Measurements from ENCODE around the gene SPRR2A. TPM values are rescaled to one million over a fixed set of nuclear protein-coding genes. Genes with fewer than 3 reads are reported as not detected.
"Not testable (repeated sequence)": the region's sequence is repeated elsewhere in the genome, so short reads cannot be mapped to it uniquely, and the experiment has no call there.

The SPRR2A gene
- total RNA-seq, 1 experiment from 2014 or later = not detected

GRCh38 chr1:153024413-153024812 lies 32.9 kb downstream of the SPRR2A start:
- no peaks in the 10 kb centered on the region for H3K36me3 Mint-ChIP-seq (ENCODE audit: insufficient read depth, unreplicated experiment)
- H3K27me3 Mint-ChIP-seq (ENCODE audit: unreplicated experiment) = peaks cover 6% of the 10 kb centered on the region
- TF ChIP-seq CTCF (IDR thresholded peaks at IDR 0.05; ENCODE audit: unreplicated experiment) = no peak
- H3K27ac Mint-ChIP-seq (ENCODE audit: unreplicated experiment) = no peak overlapping the region
- H3K9me3 Mint-ChIP-seq (ENCODE audit: low read depth, unreplicated experiment) = peaks cover 2% of the 10 kb centered on the region
- no peak for DNase-seq
- H3K4me1 Mint-ChIP-seq (ENCODE audit: low read depth, unreplicated experiment) = no peaks in the 10 kb centered on the region
- intact Hi-C loops (cut with micrococcal nuclease; ENCODE audit: unreplicated experiment) = no loop called here
- CTCF ChIA-PET = no interaction called here
- no peak overlapping the region for H3K4me3 Mint-ChIP-seq (ENCODE audit: low read depth, unreplicated experiment)
- BruUV-seq (replicated peaks) = no TSS peak

- H3K9me3 Mint-ChIP-seq (ENCODE audit: low read depth, unreplicated experiment) = peaks cover 3% of the 10 kb centered on the region
- H3K27me3 Mint-ChIP-seq (ENCODE audit: unreplicated experiment) = peaks cover 12% of the 10 kb centered on the region
- TF ChIP-seq CTCF (IDR thresholded peaks at IDR 0.05; ENCODE audit: unreplicated experiment) = no peak
- CTCF ChIA-PET = no interaction called here
- intact Hi-C loops (cut with micrococcal nuclease; ENCODE audit: unreplicated experiment) = no loop called here
- no peaks in the 10 kb centered on the region for H3K36me3 Mint-ChIP-seq (ENCODE audit: insufficient read depth, unreplicated experiment)
- BruUV-seq (replicated peaks) = no TSS peak
- no peak overlapping the region for H3K4me3 Mint-ChIP-seq (ENCODE audit: low read depth, unreplicated experiment)
- no peak for DNase-seq
- no peak overlapping the region for H3K27ac Mint-ChIP-seq (ENCODE audit: unreplicated experiment)
- no peaks in the 10 kb centered on the region for H3K4me1 Mint-ChIP-seq (ENCODE audit: low read depth, unreplicated experiment)
Observed at GRCh38 chr1:153023109-153023508, 34.2 kb downstream of the SPRR2A start.

- CTCF ChIA-PET = interaction anchor here (1.5 kb wide), 1 partner anchor 10 kb away, joined by 3 read pairs; no protein-coding TSS in a partner anchor
- peaks cover 12% of the 10 kb centered on the region for H3K27me3 Mint-ChIP-seq (ENCODE audit: unreplicated experiment)
- H3K4me3 Mint-ChIP-seq (ENCODE audit: low read depth, unreplicated experiment); H3K4me1 Mint-ChIP-seq (ENCODE audit: low read depth, unreplicated experiment); H3K36me3 Mint-ChIP-seq (ENCODE audit: insufficient read depth, unreplicated experiment); intact Hi-C loops (cut with micrococcal nuclease; ENCODE audit: unreplicated experiment); DNase-seq; H3K9me3 Mint-ChIP-seq (ENCODE audit: low read depth, unreplicated experiment); BruUV-seq (replicated peaks); H3K27ac Mint-ChIP-seq (ENCODE audit: unreplicated experiment): not testable (repeated sequence)
Observed at GRCh38 chr1:153022340-153022739, 35.0 kb downstream of the SPRR2A start.

- not testable (repeated sequence) for H3K27ac Mint-ChIP-seq (ENCODE audit: unreplicated experiment)
Observed at GRCh38 chr1:153021829-153022228, 35.5 kb downstream of the SPRR2A start.

GRCh38 chr1:153011235-153011758 lies 46.0 kb downstream of the SPRR2A start:
- CTCF ChIA-PET; H3K27ac Mint-ChIP-seq (ENCODE audit: unreplicated experiment); H3K27me3 Mint-ChIP-seq (ENCODE audit: unreplicated experiment); H3K4me3 Mint-ChIP-seq (ENCODE audit: low read depth, unreplicated experiment); BruUV-seq (replicated peaks); DNase-seq; H3K4me1 Mint-ChIP-seq (ENCODE audit: low read depth, unreplicated experiment); intact Hi-C loops (cut with micrococcal nuclease; ENCODE audit: unreplicated experiment); H3K36me3 Mint-ChIP-seq (ENCODE audit: insufficient read depth, unreplicated experiment); H3K9me3 Mint-ChIP-seq (ENCODE audit: low read depth, unreplicated experiment): not testable (repeated sequence)

More at GRCh38 chr1:153021829-153022228, 35.5 kb downstream of the SPRR2A start:
- CTCF ChIA-PET = interaction anchor here (1.5 kb wide), 1 partner anchor 11 kb away, joined by 3 read pairs; no protein-coding TSS in a partner anchor
- H3K36me3 Mint-ChIP-seq (ENCODE audit: insufficient read depth, unreplicated experiment); H3K9me3 Mint-ChIP-seq (ENCODE audit: low read depth, unreplicated experiment); BruUV-seq (replicated peaks); H3K4me1 Mint-ChIP-seq (ENCODE audit: low read depth, unreplicated experiment); DNase-seq; intact Hi-C loops (cut with micrococcal nuclease; ENCODE audit: unreplicated experiment); H3K4me3 Mint-ChIP-seq (ENCODE audit: low read depth, unreplicated experiment): not testable (repeated sequence)
- H3K27me3 Mint-ChIP-seq (ENCODE audit: unreplicated experiment) = peaks cover 12% of the 10 kb centered on the region

Other genes with a start within 250 kb of the SPRR2A start
- not detected in 2 replicates for gene LCE1B, start 245.5 kb downstream of the SPRR2A start, total RNA-seq (2022)
- not detected in 2 replicates for gene LCE1A, start 230.0 kb downstream of the SPRR2A start, total RNA-seq (2022)
- gene LCE6A, start 214.7 kb downstream of the SPRR2A start, total RNA-seq (2022) = not detected in 2 replicates
- not detected in 2 replicates for gene LCE7A, start 197.5 kb downstream of the SPRR2A start, total RNA-seq (2022)
- gene SMCP, start 179.2 kb downstream of the SPRR2A start, total RNA-seq (2022) = not detected in 2 replicates
- gene IVL, start 149.0 kb downstream of the SPRR2A start, total RNA-seq (2022) = 1.1 and 1.9 TPM in 2 replicates
- not detected in 2 replicates for gene SPRR5, start 110.3 kb downstream of the SPRR2A start, total RNA-seq (2022)
- gene SPRR4, start 86.9 kb downstream of the SPRR2A start, total RNA-seq (2022) = not detected in 2 replicates
- gene SPRR1A, start 73.4 kb downstream of the SPRR2A start, total RNA-seq (2022) = not detected in 2 replicates
- 6.2 and 26.7 TPM in 2 replicates for gene SPRR3, start 55.8 kb downstream of the SPRR2A start, total RNA-seq (2022)
- gene SPRR1B, start 26.3 kb downstream of the SPRR2A start, total RNA-seq (2022) = 3.1 TPM in 1 of 2 replicates, not detected in the other
- not detected in 2 replicates for gene SPRR2D, start 16.4 kb downstream of the SPRR2A start, total RNA-seq (2022)
- gene SPRR2B, start 14.1 kb upstream of the SPRR2A start, total RNA-seq (2022) = not detected in 2 replicates
- not detected in 2 replicates for gene SPRR2E, start 37.0 kb upstream of the SPRR2A start, total RNA-seq (2022)
- not detected in 2 replicates for gene SPRR2F, start 56.0 kb upstream of the SPRR2A start, total RNA-seq (2022)
- gene SPRR2G, start 93.4 kb upstream of the SPRR2A start, total RNA-seq (2022) = not detected in 2 replicates
- not detected in 2 replicates for gene LELP1, start 145.9 kb upstream of the SPRR2A start, total RNA-seq (2022)
- gene PRR9, start 160.1 kb upstream of the SPRR2A start, total RNA-seq (2022) = not detected in 2 replicates
- not detected in 2 replicates for gene LORICRIN, start 202.2 kb upstream of the SPRR2A start, total RNA-seq (2022)

Data from Calu3 (cell line).